ENCODE data around the gene PACSIN1. TPM values are rescaled to one million over a fixed set of nuclear protein-coding genes. Genes with fewer than 3 reads are reported as not detected.

Gene PACSIN1
- total RNA-seq, 4 donors from 2014 or later, result 0.28 TPM; not detected in 3

Other genes starting within 250 kb of the PACSIN1 start
- gene HMGA1, start 229.2 kb upstream of the PACSIN1 start, total RNA-seq, result 10 to 100 TPM in 2 of 4 donors, 1 to 10 TPM in 1, under 1 TPM in 1; 0.51 to 24.4 (median 13.5) TPM
- gene SMIM29, start 217.1 kb upstream of the PACSIN1 start, total RNA-seq, result 10 to 100 TPM in 3 of 4 donors, 1 to 10 TPM in 1; 5.2 to 44.3 (median 20.0) TPM
- gene NUDT3, start 73.4 kb upstream of the PACSIN1 start, total RNA-seq, result 10 to 100 TPM; 15.6 to 58.8 (median 38.2) TPM
- 1,000 to 10,000 TPM; 1,812 to 9,385 (median 3,859) TPM for gene RPS10, start 40.0 kb upstream of the PACSIN1 start, total RNA-seq
- 1 to 10 TPM in 1 of 4 donors, under 1 TPM in 1, not detected in 2; 0.52 to 1.5 TPM for gene SPDEF, start 90.3 kb downstream of the PACSIN1 start, total RNA-seq
- gene ILRUN, start 230.7 kb downstream of the PACSIN1 start, total RNA-seq, result 10 to 100 TPM in 3 of 4 donors, 1 to 10 TPM in 1; 9.0 to 70.8 (median 35.0) TPM